ENCODE data around the gene VAPA.
"Not testable (repeated sequence)": the region's sequence is repeated elsewhere in the genome, so short reads cannot be mapped to it uniquely, and the experiment has no call there.

Gene VAPA

GRCh38 chr18:9887992-9888391 is 25.8 kb upstream of the VAPA start:
- Histone ChIP-seq H3K27me3 (ENCODE audit: control insufficient read depth in 1 of 2, insufficient read depth in 2 of 2, low read length in 2 of 2) (no peaks in the 10 kb centered on the region), H3K4me3 (ENCODE audit: low read length in 2 of 2) (no peak overlapping the region), H3K9me3 (ENCODE audit: control insufficient read depth in 2 of 2, low read length in 2 of 2) (no peaks in the 10 kb centered on the region), H3K36me3 (ENCODE audit: control insufficient read depth in 2 of 2, insufficient read depth in 2 of 2, low read length in 2 of 2) (no peaks in the 10 kb centered on the region), H3K27ac (ENCODE audit: low read length) (no peak overlapping the region), H3K4me1 (ENCODE audit: control insufficient read depth, insufficient read depth, low read length) (peaks cover 7% of the 10 kb centered on the region), H3K9ac (ENCODE audit: low read length in 2 of 2) (no peak overlapping the region)

- no peaks in the 10 kb centered on the region for H3K9me3 ChIP-seq (ENCODE audit: control insufficient read depth in 2 of 2, low read length in 2 of 2)
- no peaks in the 10 kb centered on the region for H3K27me3 ChIP-seq (ENCODE audit: control insufficient read depth in 1 of 2, insufficient read depth in 2 of 2, low read length in 2 of 2)
- H3K9ac ChIP-seq (ENCODE audit: low read length in 2 of 2) = no peak overlapping the region
- H3K4me3 ChIP-seq (ENCODE audit: low read length in 2 of 2) = no peak overlapping the region
- no peaks in the 10 kb centered on the region for H3K36me3 ChIP-seq (ENCODE audit: control insufficient read depth in 2 of 2, insufficient read depth in 2 of 2, low read length in 2 of 2)
- no peak overlapping the region for H3K27ac ChIP-seq (ENCODE audit: low read length)
- no peaks in the 10 kb centered on the region for H3K4me1 ChIP-seq (ENCODE audit: control insufficient read depth, insufficient read depth, low read length)
These were observed 23.6 kb upstream of the VAPA start for GRCh38 chr18:9890196-9890595.

- Histone ChIP-seq H3K36me3 (ENCODE audit: control insufficient read depth in 2 of 2, insufficient read depth in 2 of 2, low read length in 2 of 2) (no peaks in the 10 kb centered on the region), H3K27ac (ENCODE audit: low read length) (no peak overlapping the region), H3K4me1 (ENCODE audit: control insufficient read depth, insufficient read depth, low read length) (no peaks in the 10 kb centered on the region), H3K9me3 (ENCODE audit: control insufficient read depth in 2 of 2, low read length in 2 of 2) (no peaks in the 10 kb centered on the region), H3K4me3 (ENCODE audit: low read length in 2 of 2) (no peak overlapping the region), H3K27me3 (ENCODE audit: control insufficient read depth in 1 of 2, insufficient read depth in 2 of 2, low read length in 2 of 2) (no peaks in the 10 kb centered on the region), H3K9ac (ENCODE audit: low read length in 2 of 2) (no peak overlapping the region)
These were observed 22.9 kb upstream of the VAPA start for GRCh38 chr18:9890957-9891356.

- not testable (repeated sequence) for H3K9me3 ChIP-seq (ENCODE audit: control insufficient read depth in 2 of 2, low read length in 2 of 2); H3K9ac ChIP-seq (ENCODE audit: low read length in 2 of 2); H3K36me3 ChIP-seq (ENCODE audit: control insufficient read depth in 2 of 2, insufficient read depth in 2 of 2, low read length in 2 of 2); H3K27me3 ChIP-seq (ENCODE audit: control insufficient read depth in 1 of 2, insufficient read depth in 2 of 2, low read length in 2 of 2); H3K4me3 ChIP-seq (ENCODE audit: low read length in 2 of 2); H3K27ac ChIP-seq (ENCODE audit: low read length); H3K4me1 ChIP-seq (ENCODE audit: control insufficient read depth, insufficient read depth, low read length)
These were observed 22.3 kb upstream of the VAPA start for GRCh38 chr18:9891515-9891914.

GRCh38 chr18:9894454-9895068 is 19.3 kb upstream of the VAPA start:
- no peaks in the 10 kb centered on the region for H3K36me3 ChIP-seq (ENCODE audit: control insufficient read depth in 2 of 2, insufficient read depth in 2 of 2, low read length in 2 of 2)

GRCh38 chr18:9897129-9897528 is 16.7 kb upstream of the VAPA start:
- Histone ChIP-seq H3K27me3 (ENCODE audit: control insufficient read depth in 1 of 2, insufficient read depth in 2 of 2, low read length in 2 of 2) (no peaks in the 10 kb centered on the region), H3K4me3 (ENCODE audit: low read length in 2 of 2) (no peak overlapping the region), H3K9me3 (ENCODE audit: control insufficient read depth in 2 of 2, low read length in 2 of 2) (no peaks in the 10 kb centered on the region), H3K27ac (ENCODE audit: low read length) (no peak overlapping the region), H3K36me3 (ENCODE audit: control insufficient read depth in 2 of 2, insufficient read depth in 2 of 2, low read length in 2 of 2) (no peaks in the 10 kb centered on the region), H3K9ac (ENCODE audit: low read length in 2 of 2) (no peak overlapping the region), H3K4me1 (ENCODE audit: control insufficient read depth, insufficient read depth, low read length) (peaks cover 9% of the 10 kb centered on the region)

More at GRCh38 chr18:9894454-9895068, 19.3 kb upstream of the VAPA start:
- H3K27ac ChIP-seq (ENCODE audit: low read length) = no peak overlapping the region
- no peaks in the 10 kb centered on the region for H3K4me1 ChIP-seq (ENCODE audit: control insufficient read depth, insufficient read depth, low read length)
- H3K27me3 ChIP-seq (ENCODE audit: control insufficient read depth in 1 of 2, insufficient read depth in 2 of 2, low read length in 2 of 2) = no peaks in the 10 kb centered on the region
- no peak overlapping the region for H3K4me3 ChIP-seq (ENCODE audit: low read length in 2 of 2)
- no peak overlapping the region for H3K9ac ChIP-seq (ENCODE audit: low read length in 2 of 2)
- H3K9me3 ChIP-seq (ENCODE audit: control insufficient read depth in 2 of 2, low read length in 2 of 2) = no peaks in the 10 kb centered on the region

- not testable (repeated sequence) for H3K4me1 ChIP-seq (ENCODE audit: control insufficient read depth, insufficient read depth, low read length); H3K27me3 ChIP-seq (ENCODE audit: control insufficient read depth in 1 of 2, insufficient read depth in 2 of 2, low read length in 2 of 2); H3K36me3 ChIP-seq (ENCODE audit: control insufficient read depth in 2 of 2, insufficient read depth in 2 of 2, low read length in 2 of 2); H3K9ac ChIP-seq (ENCODE audit: low read length in 2 of 2); H3K27ac ChIP-seq (ENCODE audit: low read length); H3K4me3 ChIP-seq (ENCODE audit: low read length in 2 of 2); H3K9me3 ChIP-seq (ENCODE audit: control insufficient read depth in 2 of 2, low read length in 2 of 2)
These were observed 16.0 kb upstream of the VAPA start for GRCh38 chr18:9897787-9898291.

GRCh38 chr18:9898792-9899549 is 14.8 kb upstream of the VAPA start:
- Histone ChIP-seq H3K9ac (ENCODE audit: low read length in 2 of 2) (no peak overlapping the region), H3K4me1 (ENCODE audit: control insufficient read depth, insufficient read depth, low read length) (peaks cover 9% of the 10 kb centered on the region), H3K9me3 (ENCODE audit: control insufficient read depth in 2 of 2, low read length in 2 of 2) (no peaks in the 10 kb centered on the region), H3K4me3 (ENCODE audit: low read length in 2 of 2) (no peak overlapping the region), H3K27me3 (ENCODE audit: control insufficient read depth in 1 of 2, insufficient read depth in 2 of 2, low read length in 2 of 2) (no peaks in the 10 kb centered on the region), H3K27ac (ENCODE audit: low read length) (no peak overlapping the region), H3K36me3 (ENCODE audit: control insufficient read depth in 2 of 2, insufficient read depth in 2 of 2, low read length in 2 of 2) (no peaks in the 10 kb centered on the region)

GRCh38 chr18:9899550-9899930 is 14.3 kb upstream of the VAPA start:
- not testable (repeated sequence) for H3K4me1 ChIP-seq (ENCODE audit: control insufficient read depth, insufficient read depth, low read length); H3K27me3 ChIP-seq (ENCODE audit: control insufficient read depth in 1 of 2, insufficient read depth in 2 of 2, low read length in 2 of 2); H3K9me3 ChIP-seq (ENCODE audit: control insufficient read depth in 2 of 2, low read length in 2 of 2); H3K9ac ChIP-seq (ENCODE audit: low read length in 2 of 2); H3K4me3 ChIP-seq (ENCODE audit: low read length in 2 of 2); H3K36me3 ChIP-seq (ENCODE audit: control insufficient read depth in 2 of 2, insufficient read depth in 2 of 2, low read length in 2 of 2); H3K27ac ChIP-seq (ENCODE audit: low read length)

- Histone ChIP-seq H3K27ac (ENCODE audit: low read length) (no peak overlapping the region), H3K4me1 (ENCODE audit: control insufficient read depth, insufficient read depth, low read length) (peaks cover 11% of the 10 kb centered on the region), H3K36me3 (ENCODE audit: control insufficient read depth in 2 of 2, insufficient read depth in 2 of 2, low read length in 2 of 2) (no peaks in the 10 kb centered on the region), H3K27me3 (ENCODE audit: control insufficient read depth in 1 of 2, insufficient read depth in 2 of 2, low read length in 2 of 2) (no peaks in the 10 kb centered on the region), H3K9me3 (ENCODE audit: control insufficient read depth in 2 of 2, low read length in 2 of 2) (no peaks in the 10 kb centered on the region), H3K4me3 (ENCODE audit: low read length in 2 of 2) (no peak overlapping the region), H3K9ac (ENCODE audit: low read length in 2 of 2) (no peak overlapping the region)
These were observed 13.1 kb upstream of the VAPA start for GRCh38 chr18:9900699-9901098.

GRCh38 chr18:9901377-9901776 is 12.4 kb upstream of the VAPA start:
- Histone ChIP-seq H3K9me3 (ENCODE audit: control insufficient read depth in 2 of 2, low read length in 2 of 2) (no peaks in the 10 kb centered on the region), H3K4me3 (ENCODE audit: low read length in 2 of 2) (no peak overlapping the region), H3K36me3 (ENCODE audit: control insufficient read depth in 2 of 2, insufficient read depth in 2 of 2, low read length in 2 of 2) (no peaks in the 10 kb centered on the region), H3K27ac (ENCODE audit: low read length) (no peak overlapping the region), H3K27me3 (ENCODE audit: control insufficient read depth in 1 of 2, insufficient read depth in 2 of 2, low read length in 2 of 2) (no peaks in the 10 kb centered on the region), H3K4me1 (ENCODE audit: control insufficient read depth, insufficient read depth, low read length) (peaks cover 11% of the 10 kb centered on the region), H3K9ac (ENCODE audit: low read length in 2 of 2) (no peak overlapping the region)

All from stomach smooth muscle (tissue), 2 donors.